Measurements from ENCODE around the gene CSGALNACT2.

Gene CSGALNACT2

GRCh38 chr10:43229208-43230061, 91.2 kb downstream of the CSGALNACT2 start:
- no peak for DNase-seq (ENCODE audit: low read depth)

- no peak for DNase-seq (ENCODE audit: low read depth)
These were observed 92.1 kb downstream of the CSGALNACT2 start for GRCh38 chr10:43230101-43230908.

- no peak for DNase-seq (ENCODE audit: low read depth)
These were observed 92.8 kb downstream of the CSGALNACT2 start for GRCh38 chr10:43230909-43231522.

GRCh38 chr10:43231523-43232078, 93.4 kb downstream of the CSGALNACT2 start:
- DNase-seq (ENCODE audit: low read depth), result no peak

- DNase-seq (ENCODE audit: low read depth), result no peak
These were observed 95.6 kb downstream of the CSGALNACT2 start for GRCh38 chr10:43233601-43234430.

GRCh38 chr10:43234471-43235041, 96.3 kb downstream of the CSGALNACT2 start:
- no peak for DNase-seq (ENCODE audit: low read depth)

Data from T follicular helper cell (primary cell).